GOT3 (cell line): ENCODE results near the gene N4BP2L2.
"Not testable (repeated sequence)": the region's sequence is repeated elsewhere in the genome, so short reads cannot be mapped to it uniquely, and the experiment has no call there.

Experiments used
- DNase-seq: peaks from one replicate; lab custom pipeline; 2025; ENCODE audit warnings: mixed read lengths; lab: John Stamatoyannopoulos, UW

N4BP2L2 gene

GRCh38 chr13:32538621-32539246 lies at the start of gene N4BP2L2:
TSS of gene N4BP2L2 (minus strand) at chr13:32538795. CDS start at chr13:32537027, 1,768 bp downstream.
- peak; percentile 62 for DNase-seq

DNA sequence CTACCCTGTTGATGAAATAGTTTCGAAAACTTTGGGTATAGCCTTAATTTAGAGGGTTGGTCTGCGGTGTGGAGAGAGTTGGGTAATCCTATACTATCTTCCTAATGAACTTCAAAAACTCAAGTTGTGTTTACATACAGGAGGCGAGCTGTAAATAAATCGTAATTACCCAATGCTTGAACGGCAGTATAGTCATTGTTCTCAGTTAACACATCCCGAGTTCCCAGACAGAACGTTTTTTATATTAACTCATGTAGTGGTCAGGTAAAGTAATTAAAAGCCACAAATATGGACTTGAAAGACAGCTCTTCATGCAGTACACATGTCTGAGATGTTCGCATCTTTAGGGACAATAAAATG lies 49.2 kb upstream of the N4BP2L2 start:
- no peak for DNase-seq

GRCh38 chr13:32587011-32587810 lies 48.6 kb upstream of the N4BP2L2 start:
- DNase-seq: no peak

GRCh38 chr13:32586080-32586900 lies 47.7 kb upstream of the N4BP2L2 start, which contains the start of gene PDS5B:
TSS of gene PDS5B (plus strand) at chr13:32586452. CDS start at chr13:32648773, 62,321 bp downstream.
- peak; percentile 75 for DNase-seq

DNA sequence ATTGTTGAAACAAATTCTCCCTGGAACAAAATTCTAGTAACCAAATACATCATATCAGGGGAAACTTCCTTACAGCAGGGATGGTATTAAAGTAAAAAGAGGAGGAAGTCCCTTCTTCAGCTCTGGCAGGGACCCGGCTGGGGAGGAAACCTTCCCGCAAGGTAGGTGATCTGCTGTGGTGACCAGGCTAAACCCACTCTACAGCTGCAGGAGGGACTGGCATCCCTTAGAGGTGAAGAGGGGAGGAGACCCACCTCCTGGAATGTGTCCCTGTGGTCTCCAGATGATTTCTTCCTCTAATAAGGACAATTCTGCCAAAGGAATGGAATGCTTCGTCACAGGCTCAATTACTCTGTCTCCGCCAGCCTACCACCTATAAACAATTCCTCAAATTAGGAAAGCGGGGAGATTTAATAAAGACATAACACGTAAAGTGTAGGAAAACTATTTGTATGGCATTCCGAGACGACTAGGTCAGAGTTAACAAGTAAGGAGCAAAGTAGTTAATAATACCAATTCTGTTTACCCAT lies 47.0 kb upstream of the N4BP2L2 start:
- DNase-seq: no peak

GRCh38 chr13:32582991-32583390 lies 44.4 kb upstream of the N4BP2L2 start:
- no peak for DNase-seq

- DNase-seq: no peak
These were observed 43.7 kb upstream of the N4BP2L2 start for GRCh38 chr13:32582281-32582680.

GRCh38 chr13:32581177-32581786 lies 42.7 kb upstream of the N4BP2L2 start:
- no peak for DNase-seq

GRCh38 chr13:32577032-32577431 lies 38.4 kb upstream of the N4BP2L2 start:
- no peak for DNase-seq

DNA sequence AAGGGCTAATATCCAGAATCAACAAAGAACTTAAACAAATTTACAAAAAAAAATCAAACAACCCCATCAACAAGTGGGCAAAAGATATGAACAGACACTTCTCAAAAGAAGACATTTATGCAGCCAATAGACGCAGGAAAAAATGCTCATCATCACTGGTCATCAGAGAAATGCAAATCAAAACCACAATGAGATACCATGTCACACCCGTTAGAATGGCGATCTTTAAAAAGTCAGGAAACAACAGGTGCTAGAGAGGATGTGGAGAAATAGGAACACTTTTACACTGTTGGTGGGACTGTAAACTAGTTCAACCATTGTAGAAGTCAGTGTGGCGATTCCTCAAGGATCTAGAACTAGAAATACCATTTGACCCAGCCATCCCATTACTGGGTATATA lies 37.1 kb upstream of the N4BP2L2 start:
- DNase-seq: not testable (repeated sequence)

GRCh38 chr13:32560842-32561241 lies 22.2 kb upstream of the N4BP2L2 start:
- DNase-seq: not testable (repeated sequence)

DNA sequence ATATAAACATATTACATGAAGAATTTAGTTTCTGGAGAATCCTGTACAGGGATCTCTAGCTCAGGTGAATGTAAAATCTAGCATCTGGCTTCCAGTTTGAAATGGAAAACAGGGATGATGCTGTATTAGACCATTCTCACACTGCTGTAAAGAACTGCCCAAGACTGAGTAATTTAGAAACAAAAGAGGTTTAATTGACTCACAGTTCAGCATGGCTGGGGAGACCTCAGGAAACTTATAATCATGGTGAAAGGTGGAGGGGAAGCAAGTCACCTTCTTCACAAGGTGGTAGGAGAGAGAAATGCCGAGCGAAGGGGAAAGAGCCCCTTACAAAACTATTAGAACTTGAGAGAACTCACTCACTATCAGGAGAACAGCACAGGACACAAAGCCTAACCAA lies 17.0 kb upstream of the N4BP2L2 start:
- no peak for DNase-seq

DNA sequence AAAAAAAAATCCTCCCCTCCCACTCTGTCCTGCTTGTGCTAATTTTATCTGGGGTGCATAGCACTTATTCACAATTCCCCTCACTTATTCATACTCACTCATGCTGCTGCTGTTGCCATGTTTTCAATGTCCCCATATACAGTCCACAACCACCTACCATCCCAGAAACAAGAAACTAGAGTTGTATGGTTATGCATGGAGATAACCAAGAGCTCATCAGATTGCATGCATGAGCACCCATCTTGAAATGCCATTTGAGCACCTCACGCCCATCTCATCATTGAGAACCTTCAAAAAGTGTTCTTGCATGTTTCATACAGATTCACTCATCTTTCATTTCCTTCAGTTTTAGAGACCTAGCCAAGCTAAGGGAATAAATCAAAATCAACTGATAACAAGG lies 15.1 kb upstream of the N4BP2L2 start:
- no peak for DNase-seq

DNA sequence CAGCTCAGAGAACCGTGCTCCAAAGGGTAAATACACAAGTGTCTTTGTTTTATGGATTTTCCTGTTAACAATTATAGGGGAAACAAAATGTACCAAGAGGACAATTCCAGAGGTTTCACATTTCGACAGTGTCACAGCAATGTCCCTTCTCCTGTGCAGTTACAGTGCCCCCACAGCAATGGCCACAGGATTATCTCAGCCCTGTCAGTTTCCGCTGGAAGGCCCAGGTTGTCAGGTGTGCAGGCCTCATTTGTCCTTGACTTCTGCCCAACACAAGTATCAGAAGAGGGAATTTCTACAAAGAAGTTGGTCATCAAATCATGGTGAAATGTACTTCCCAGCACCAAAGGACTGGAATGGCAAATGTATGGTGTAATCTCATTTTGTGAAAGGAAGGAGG lies 11.2 kb upstream of the N4BP2L2 start:
- DNase-seq: no peak

- DNase-seq: no peak
These were observed 10.2 kb upstream of the N4BP2L2 start for GRCh38 chr13:32548837-32549236.

GRCh38 chr13:32545083-32545482 lies 6.5 kb upstream of the N4BP2L2 start:
- DNase-seq: no peak

DNA sequence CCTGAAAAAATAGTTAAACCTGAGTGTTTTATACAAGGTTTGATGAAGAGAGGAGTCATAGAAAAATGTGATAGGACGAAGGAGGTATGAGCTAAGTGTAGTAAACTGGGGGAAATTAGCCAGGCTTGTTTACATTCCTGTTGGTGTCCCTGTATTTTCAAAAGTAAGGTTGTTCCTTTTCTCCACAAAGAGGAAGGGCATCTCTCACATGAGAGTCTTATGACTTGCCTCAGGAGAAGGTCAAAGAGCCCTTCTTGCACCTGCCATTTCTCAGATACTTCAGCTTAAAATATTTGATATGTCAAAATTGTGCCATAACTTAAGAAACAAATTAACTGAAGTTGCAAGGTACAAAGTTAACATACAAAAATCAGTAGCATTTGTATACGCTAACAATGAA lies 3.6 kb upstream of the N4BP2L2 start:
- DNase-seq: no peak

GRCh38 chr13:32538143-32538620 lies 413 bp downstream of the N4BP2L2 start:
- no peak for DNase-seq

DNA sequence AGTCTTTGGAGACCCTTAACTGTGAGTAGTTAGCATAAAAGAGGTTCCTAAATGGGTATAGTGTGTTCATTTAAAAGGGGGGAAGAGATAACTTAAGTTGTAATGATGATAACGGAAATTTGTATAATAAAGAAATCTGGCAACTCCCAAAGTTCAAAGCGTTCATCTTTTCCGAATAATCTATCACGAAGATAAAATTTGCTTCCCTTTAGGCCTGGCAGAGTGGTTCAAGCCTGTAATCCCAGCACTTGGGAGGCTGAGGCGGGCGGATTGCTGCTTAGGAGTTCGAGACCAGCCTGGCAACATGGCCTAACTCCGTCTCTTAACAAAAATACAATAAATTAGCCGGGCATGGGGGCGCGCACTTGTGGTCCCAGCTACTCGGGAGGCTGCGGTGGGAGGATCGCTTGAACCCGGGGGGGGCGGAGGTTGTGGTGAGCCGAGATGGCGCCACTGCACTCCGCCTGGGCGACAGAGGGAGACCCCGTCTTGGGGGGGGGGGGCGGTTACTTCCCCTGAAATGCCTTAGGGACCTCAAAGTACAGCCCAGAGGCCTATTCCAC lies 934 bp downstream of the N4BP2L2 start:
- DNase-seq: no peak

- DNase-seq: no peak
These were observed 2.8 kb downstream of the N4BP2L2 start for GRCh38 chr13:32535748-32536147.

- no peak for DNase-seq
These were observed 3.5 kb downstream of the N4BP2L2 start for GRCh38 chr13:32535115-32535514.
